Panc1 (cell line): ENCODE results near the gene TNRC18. TPM values are rescaled to one million over a fixed set of nuclear protein-coding genes. Genes with fewer than 3 reads are reported as not detected.

Source experiments
- ATAC-seq: fragments of 200-7000 bp; cut with Tn5 transposase; 2 replicates; pipeline ENCODE4 v1.9.1; 2020; ENCODE audit warnings: mild to moderate bottlenecking, moderate library complexity
- Bru-seq: library from RNA; stranded (reverse); fragments of 400-500 nt; gene quantifications from one replicate; lab custom pipeline; 2021; lab: Mats Ljungman, UMichigan
- BruChase-seq, 2 experiments: library from RNA; stranded (reverse); fragments of 400-500 nt; gene quantifications; one replicate each; lab custom pipeline; 2021; lab: Mats Ljungman, UMichigan
- BruUV-seq: library from RNA; stranded (reverse); fragments of 400-500 nt; replicated peaks from 2 replicates; lab custom pipeline; 2021; lab: Mats Ljungman, UMichigan
- CTCF ChIA-PET: fragments of 300-600 bp; sonication (Branson Sonifier 250); formaldehyde crosslinking; loops from one replicate; lab custom pipeline; 2022; ENCODE audit warnings: antibody characterized with exemption; lab: Charles Lee
- POLR2A ChIA-PET: fragments of 300-600 bp; sonication (Branson Sonifier 250); formaldehyde crosslinking; loops from one replicate; lab custom pipeline; 2022; ENCODE audit warnings: antibody characterized with exemption; lab: Charles Lee
- DNase-seq: peaks from one replicate; pipeline ENCODE4 v3.0.0-alpha.2; 2010; ENCODE audit warnings: low read depth, low spot score
- H3K27ac ChIP-seq: 2 replicates; pipeline ENCODE4 v1.5.1; 2011; ENCODE audit warnings: mild to moderate bottlenecking, low read length, inconsistent platforms
- H3K27me3 ChIP-seq: fragments of 200-500 bp; sonication (Bioruptor generic); 2 replicates; pipeline ENCODE4 v1.6.0; 2014; ENCODE audit warnings: low read length, inconsistent platforms; ENCODE audit not compliant: control insufficient read depth, insufficient read depth
- H3K36me3 ChIP-seq: fragments of 200-500 bp; sonication (Bioruptor generic); 2 replicates; pipeline ENCODE4 v1.5.1; 2014; ENCODE audit warnings: inconsistent platforms, mild to moderate bottlenecking, low read length, moderate library complexity; ENCODE audit not compliant: control insufficient read depth, insufficient read depth
- H3K4me1 ChIP-seq: 2 replicates; pipeline ENCODE4 v1.5.1; 2011; ENCODE audit warnings: inconsistent platforms, mild to moderate bottlenecking, low read length, moderate library complexity; ENCODE audit not compliant: control insufficient read depth, insufficient read depth
- H3K4me3 ChIP-seq, 2 experiments: 2 replicates each; pipeline ENCODE4 v1.5.1; 2011 to 2012; ENCODE audit warnings: low read depth in 2 of 2, low read length in 2 of 2, mild to moderate bottlenecking in 2 of 2, inconsistent platforms in 1 of 2, moderate library complexity in 1 of 2
- H3K9me3 ChIP-seq: fragments of 200-500 bp; sonication (Bioruptor generic); 2 replicates; pipeline ENCODE4 v1.5.1; 2014; ENCODE audit warnings: low read depth, mild to moderate bottlenecking, inconsistent platforms, low read length, moderate library complexity; ENCODE audit not compliant: control insufficient read depth, insufficient read depth
- POLR2AphosphoS5 ChIP-seq: IDR thresholded peaks from 2 replicates; pipeline ENCODE4 v1.6.1; 2012; ENCODE audit warnings: mild to moderate bottlenecking, low read depth, low read length, moderate library complexity
- SIN3A ChIP-seq: IDR thresholded peaks from 2 replicates; pipeline ENCODE4 v1.6.1; 2012; ENCODE audit warnings: low read depth, mild to moderate bottlenecking, low read length, moderate library complexity, borderline replicate concordance; ENCODE audit not compliant: insufficient read depth
- TCF7L2 ChIP-seq: IDR thresholded peaks from 2 replicates; pipeline ENCODE4 v1.6.1; 2011; ENCODE audit warnings: mild to moderate bottlenecking, low read depth, low read length, inconsistent platforms
- in situ Hi-C: cut with HindIII; loops from 2 replicates; pipeline ENCODE4 v1.10.0; 2016; ENCODE audit warnings: low sequenced_read_pairs, low pct_unique_long_range_greater_than_20kb
- intact Hi-C: fragments of 100-400 bp; cut with micrococcal nuclease; formaldehyde crosslinking; loops from one replicate; pipeline ENCODE4 v1.10.0; 2022; ENCODE audit not compliant: unreplicated experiment
- long read RNA-seq: library from polyadenylated mRNA; unstranded; transcript quantifications from one replicate; pipeline ENCODE4 v2.0.0, GENCODE V29; 2021; ENCODE audit not compliant: unreplicated experiment
- polyA plus RNA-seq: library from polyadenylated mRNA; unstranded; fragments of >200 nt; gene quantifications from one replicate; pipeline ENCODE4 v1.2.1, GENCODE V29; 2012; ENCODE audit warnings: missing spikeins; ENCODE audit not compliant: insufficient read length
- total RNA-seq: library from RNA; stranded (reverse); gene quantifications from one replicate; pipeline ENCODE4 v1.2.1, GENCODE V29; 2021; ENCODE audit not compliant: unreplicated experiment
- TF ChIP-seq, protein P1 (sequence below): fragments of 450-650 bp; IDR thresholded peaks from 2 replicates; pipeline ENCODE4 v1.5.1; 2017; ENCODE audit warnings: mild to moderate bottlenecking
- TF ChIP-seq, protein P2 (sequence below), 2 experiments: IDR thresholded peaks; 2 replicates each; pipeline ENCODE4 v1.6.1; 2011 to 2012; ENCODE audit warnings: low read depth in 2 of 2, control low read depth in 1 of 2, low read length in 1 of 2, mild to moderate bottlenecking in 1 of 2, moderate library complexity in 1 of 2; ENCODE audit not compliant: insufficient read depth in 1 of 2

TNRC18 gene, protein sequence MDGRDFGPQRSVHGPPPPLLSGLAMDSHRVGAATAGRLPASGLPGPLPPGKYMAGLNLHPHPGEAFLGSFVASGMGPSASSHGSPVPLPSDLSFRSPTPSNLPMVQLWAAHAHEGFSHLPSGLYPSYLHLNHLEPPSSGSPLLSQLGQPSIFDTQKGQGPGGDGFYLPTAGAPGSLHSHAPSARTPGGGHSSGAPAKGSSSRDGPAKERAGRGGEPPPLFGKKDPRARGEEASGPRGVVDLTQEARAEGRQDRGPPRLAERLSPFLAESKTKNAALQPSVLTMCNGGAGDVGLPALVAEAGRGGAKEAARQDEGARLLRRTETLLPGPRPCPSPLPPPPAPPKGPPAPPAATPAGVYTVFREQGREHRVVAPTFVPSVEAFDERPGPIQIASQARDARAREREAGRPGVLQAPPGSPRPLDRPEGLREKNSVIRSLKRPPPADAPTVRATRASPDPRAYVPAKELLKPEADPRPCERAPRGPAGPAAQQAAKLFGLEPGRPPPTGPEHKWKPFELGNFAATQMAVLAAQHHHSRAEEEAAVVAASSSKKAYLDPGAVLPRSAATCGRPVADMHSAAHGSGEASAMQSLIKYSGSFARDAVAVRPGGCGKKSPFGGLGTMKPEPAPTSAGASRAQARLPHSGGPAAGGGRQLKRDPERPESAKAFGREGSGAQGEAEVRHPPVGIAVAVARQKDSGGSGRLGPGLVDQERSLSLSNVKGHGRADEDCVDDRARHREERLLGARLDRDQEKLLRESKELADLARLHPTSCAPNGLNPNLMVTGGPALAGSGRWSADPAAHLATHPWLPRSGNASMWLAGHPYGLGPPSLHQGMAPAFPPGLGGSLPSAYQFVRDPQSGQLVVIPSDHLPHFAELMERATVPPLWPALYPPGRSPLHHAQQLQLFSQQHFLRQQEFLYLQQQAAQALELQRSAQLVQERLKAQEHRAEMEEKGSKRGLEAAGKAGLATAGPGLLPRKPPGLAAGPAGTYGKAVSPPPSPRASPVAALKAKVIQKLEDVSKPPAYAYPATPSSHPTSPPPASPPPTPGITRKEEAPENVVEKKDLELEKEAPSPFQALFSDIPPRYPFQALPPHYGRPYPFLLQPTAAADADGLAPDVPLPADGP (N-terminal part only)
- total RNA-seq (148 TPM), Bru-seq, nascent RNA (percentile 90 among the genes with signal in this experiment), BruChase-seq, experiment 1, labeled RNA remaining after a 2-hour chase (percentile 87 among the genes with signal in this experiment), BruChase-seq, experiment 2, labeled RNA remaining after a 6-hour chase (percentile 93 among the genes with signal in this experiment)
- polyA plus RNA-seq, result 171 TPM
- long read RNA-seq, partial matches to known transcripts, result 81 of 140 reads
- long read RNA-seq, other reads (novel, unspliced or antisense), result 59 of 140 reads

DNA sequence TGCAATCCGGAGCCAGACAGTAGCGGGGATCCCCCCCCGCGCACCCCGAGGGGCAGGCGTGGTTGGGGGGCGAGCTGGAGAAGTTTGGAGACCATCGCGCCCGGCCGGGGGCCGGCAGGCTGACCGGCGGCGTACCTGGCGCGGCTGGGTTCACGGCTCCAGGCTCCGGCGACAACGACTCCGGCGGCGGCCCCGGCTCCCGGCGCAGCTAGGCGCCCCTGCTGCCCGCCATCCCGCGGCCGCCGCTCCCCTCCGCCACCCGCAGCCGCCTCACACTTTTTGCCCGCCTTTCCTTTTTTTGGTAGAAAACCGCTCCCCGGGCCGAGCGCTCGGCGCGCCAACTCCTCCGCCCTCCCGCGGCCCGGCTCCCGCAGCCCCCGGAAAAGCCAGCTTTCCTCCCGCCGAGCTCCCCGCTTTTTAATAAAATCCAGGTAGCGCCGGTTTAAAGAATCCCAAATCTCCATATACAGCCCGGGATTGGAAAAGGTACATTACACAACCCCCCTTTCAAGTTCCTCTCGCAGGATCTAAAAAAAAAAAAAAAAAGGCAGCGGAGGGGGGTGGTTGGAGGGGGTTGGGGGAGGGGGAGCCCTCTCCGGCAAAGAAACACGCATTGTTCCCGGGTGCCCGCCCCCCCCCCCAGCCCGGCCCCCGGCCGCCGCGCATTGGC is at the start of gene TNRC18:
Gene TNRC18, minus strand, starts transcription at position 529 of the 670 bp plus-strand sequence. CDS start 2,588 bp downstream, outside the sequence.
- in situ Hi-C loops, result no loop called here
- BruUV-seq, result no TSS peak
- CTCF ChIA-PET, result interaction anchor here (0.5 to 1.5 kb wide), 2 partner anchors 16 to 57 kb away, joined by 3 read pairs; no protein-coding TSS in a partner anchor
- 0 out of 2 replicates have a peak, but pooled peaks have one; percentile 24 for TF ChIP-seq SIN3A
- TF ChIP-seq, protein P1, sequence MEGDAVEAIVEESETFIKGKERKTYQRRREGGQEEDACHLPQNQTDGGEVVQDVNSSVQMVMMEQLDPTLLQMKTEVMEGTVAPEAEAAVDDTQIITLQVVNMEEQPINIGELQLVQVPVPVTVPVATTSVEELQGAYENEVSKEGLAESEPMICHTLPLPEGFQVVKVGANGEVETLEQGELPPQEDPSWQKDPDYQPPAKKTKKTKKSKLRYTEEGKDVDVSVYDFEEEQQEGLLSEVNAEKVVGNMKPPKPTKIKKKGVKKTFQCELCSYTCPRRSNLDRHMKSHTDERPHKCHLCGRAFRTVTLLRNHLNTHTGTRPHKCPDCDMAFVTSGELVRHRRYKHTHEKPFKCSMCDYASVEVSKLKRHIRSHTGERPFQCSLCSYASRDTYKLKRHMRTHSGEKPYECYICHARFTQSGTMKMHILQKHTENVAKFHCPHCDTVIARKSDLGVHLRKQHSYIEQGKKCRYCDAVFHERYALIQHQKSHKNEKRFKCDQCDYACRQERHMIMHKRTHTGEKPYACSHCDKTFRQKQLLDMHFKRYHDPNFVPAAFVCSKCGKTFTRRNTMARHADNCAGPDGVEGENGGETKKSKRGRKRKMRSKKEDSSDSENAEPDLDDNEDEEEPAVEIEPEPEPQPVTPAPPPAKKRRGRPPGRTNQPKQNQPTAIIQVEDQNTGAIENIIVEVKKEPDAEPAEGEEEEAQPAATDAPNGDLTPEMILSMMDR, result no peak
- peak; percentile 85 for TF ChIP-seq POLR2AphosphoS5
- no peak for TF ChIP-seq TCF7L2
- TF ChIP-seq, protein P2, sequence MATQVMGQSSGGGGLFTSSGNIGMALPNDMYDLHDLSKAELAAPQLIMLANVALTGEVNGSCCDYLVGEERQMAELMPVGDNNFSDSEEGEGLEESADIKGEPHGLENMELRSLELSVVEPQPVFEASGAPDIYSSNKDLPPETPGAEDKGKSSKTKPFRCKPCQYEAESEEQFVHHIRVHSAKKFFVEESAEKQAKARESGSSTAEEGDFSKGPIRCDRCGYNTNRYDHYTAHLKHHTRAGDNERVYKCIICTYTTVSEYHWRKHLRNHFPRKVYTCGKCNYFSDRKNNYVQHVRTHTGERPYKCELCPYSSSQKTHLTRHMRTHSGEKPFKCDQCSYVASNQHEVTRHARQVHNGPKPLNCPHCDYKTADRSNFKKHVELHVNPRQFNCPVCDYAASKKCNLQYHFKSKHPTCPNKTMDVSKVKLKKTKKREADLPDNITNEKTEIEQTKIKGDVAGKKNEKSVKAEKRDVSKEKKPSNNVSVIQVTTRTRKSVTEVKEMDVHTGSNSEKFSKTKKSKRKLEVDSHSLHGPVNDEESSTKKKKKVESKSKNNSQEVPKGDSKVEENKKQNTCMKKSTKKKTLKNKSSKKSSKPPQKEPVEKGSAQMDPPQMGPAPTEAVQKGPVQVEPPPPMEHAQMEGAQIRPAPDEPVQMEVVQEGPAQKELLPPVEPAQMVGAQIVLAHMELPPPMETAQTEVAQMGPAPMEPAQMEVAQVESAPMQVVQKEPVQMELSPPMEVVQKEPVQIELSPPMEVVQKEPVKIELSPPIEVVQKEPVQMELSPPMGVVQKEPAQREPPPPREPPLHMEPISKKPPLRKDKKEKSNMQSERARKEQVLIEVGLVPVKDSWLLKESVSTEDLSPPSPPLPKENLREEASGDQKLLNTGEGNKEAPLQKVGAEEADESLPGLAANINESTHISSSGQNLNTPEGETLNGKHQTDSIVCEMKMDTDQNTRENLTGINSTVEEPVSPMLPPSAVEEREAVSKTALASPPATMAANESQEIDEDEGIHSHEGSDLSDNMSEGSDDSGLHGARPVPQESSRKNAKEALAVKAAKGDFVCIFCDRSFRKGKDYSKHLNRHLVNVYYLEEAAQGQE (IDR thresholded peaks at IDR 0.05; ENCODE audit: insufficient read depth in 1 of 2, low read depth in 2 of 2, low read length in 1 of 2), result peak in 1 of 2 experiments; percentile 24; a peak in 1 of 4 replicates
- H3K27me3 ChIP-seq, result no peaks in the 10 kb centered on the region
- no peak for DNase-seq
- intact Hi-C loops, result no loop called here
- peaks cover 7% of the 10 kb centered on the region; the same call in 1 of the 2 replicates for H3K36me3 ChIP-seq
- H3K9me3 ChIP-seq, result no peaks in the 10 kb centered on the region
- no peak for ATAC-seq
- peak within 1 kb of the TSS; percentile 89 to 98 for H3K4me3 ChIP-seq
- POLR2A ChIA-PET, result interaction anchor here (0.5 to 0.6 kb wide), 3 partner anchors 60 to 656 kb away, joined by 3 to 5 read pairs (median 3); no protein-coding TSS in a partner anchor
- peaks cover 5% of the 10 kb centered on the region; the same call in 1 of the 2 replicates for H3K4me1 ChIP-seq
- peak within 1 kb of the TSS; percentile 100 for H3K27ac ChIP-seq
